Endothelial cell of umbilical vein (primary cell): ENCODE measurements around the gene TTI1.

Source experiments
- CTCF ChIP-seq, 2 donors: IDR thresholded peaks; 1 replicate in 1 of 2; 2 replicates in 1 of 2; pipeline ENCODE4 v1.5.1; 2011; ENCODE audit warnings: low read length in 2 of 2, mild to moderate bottlenecking in 2 of 2, moderate library complexity in 2 of 2, control low read depth in 1 of 2, inconsistent platforms in 1 of 2, low read depth in 1 of 2; ENCODE audit not compliant: insufficient read depth in 1 of 2; ENCODE audit errors: extremely low read depth in 1 of 2
- EZH2 ChIP-seq: IDR thresholded peaks from 2 replicates; pipeline ENCODE4 v1.6.1; 2012; ENCODE audit warnings: borderline replicate concordance, low read depth, mild to moderate bottlenecking, moderate library complexity, low read length, inconsistent platforms; ENCODE audit not compliant: severe bottlenecking
- GATA2 ChIP-seq: IDR thresholded peaks from 2 replicates; pipeline ENCODE4 v1.7.0; 2011; ENCODE audit warnings: low read depth, mild to moderate bottlenecking, moderate library complexity, mixed read lengths, low read length; ENCODE audit not compliant: insufficient read length, insufficient read depth
- JUN ChIP-seq: IDR thresholded peaks from 2 replicates; pipeline ENCODE4 v1.6.1; 2011; ENCODE audit warnings: borderline replicate concordance, low read depth; ENCODE audit not compliant: insufficient read length, insufficient read depth
- POLR2A ChIP-seq: IDR thresholded peaks from 2 replicates; pipeline ENCODE4 v1.6.1; 2012; ENCODE audit warnings: low read depth, mild to moderate bottlenecking, control low read depth, low read length

GRCh38 chr20:38031957-38032356, 1.3 kb downstream of the TTI1 start:
- TF ChIP-seq CTCF (IDR thresholded peaks at IDR 0.05; ENCODE audit: extremely low read depth in 1 of 2, insufficient read depth in 1 of 2, low read depth in 1 of 2, low read length in 2 of 2) (no peak), EZH2 (no peak), POLR2A (no peak), JUN (no peak), GATA2 (no peak)
